HUES6 (cell line): ENCODE measurements around the gene HOXA13.
A peak's percentile ranks its signal among the peaks of the same experiment; 100 is the strongest.

Experiments
- H3K27ac ChIP-seq: 2 replicates; pipeline ENCODE4 v1.7.0; 2013; ENCODE audit warnings: low read depth, mild to moderate bottlenecking, low read length, inconsistent platforms
- H3K27me3 ChIP-seq: 2 replicates; pipeline ENCODE4 v1.6.1; 2013; ENCODE audit warnings: low read length; ENCODE audit not compliant: control insufficient read depth, insufficient read depth
- H3K36me3 ChIP-seq: 2 replicates; pipeline ENCODE4 v1.6.1; 2013; ENCODE audit warnings: low read length; ENCODE audit not compliant: control insufficient read depth, insufficient read depth
- H3K4me1 ChIP-seq: 2 replicates; pipeline ENCODE4 v1.6.1; 2013; ENCODE audit warnings: low read length; ENCODE audit not compliant: control insufficient read depth, insufficient read depth
- H3K4me3 ChIP-seq: 2 replicates; pipeline ENCODE4 v1.5.1; 2013; ENCODE audit warnings: low read depth, low read length
- H3K9ac ChIP-seq: one replicate; pipeline ENCODE4 v1.6.1; 2013; ENCODE audit warnings: mild to moderate bottlenecking, low read length
- H3K9me3 ChIP-seq: 2 replicates; pipeline ENCODE4 v1.6.1; 2013; ENCODE audit warnings: low read depth, low read length; ENCODE audit not compliant: control insufficient read depth, insufficient read depth

The HOXA13 gene

GRCh38 chr7:27243340-27244163, 43.7 kb upstream of the HOXA13 start:
- peaks cover 100% of the 10 kb centered on the region for H3K27me3 ChIP-seq
- H3K4me1 ChIP-seq = peaks cover 55% of the 10 kb centered on the region
- peak overlapping the region; percentile 46; the same call in 1 of the 2 replicates for H3K27ac ChIP-seq
- peak overlapping the region; percentile 57 for H3K4me3 ChIP-seq
- peak overlapping the region; percentile 91 for H3K9ac ChIP-seq
- no peaks in the 10 kb centered on the region for H3K36me3 ChIP-seq
- no peaks in the 10 kb centered on the region for H3K9me3 ChIP-seq

GRCh38 chr7:27242555-27243339, 42.9 kb upstream of the HOXA13 start, which contains the start of gene EVX1:
Gene EVX1 (plus strand): TSS chr7:27242802. CDS start chr7:27243031, 229 bp downstream.
- H3K9ac ChIP-seq = peak within 1 kb of the TSS; percentile 91
- peaks cover 63% of the 10 kb centered on the region for H3K4me1 ChIP-seq

GRCh38 chr7:27242154-27242553, 42.3 kb upstream of the HOXA13 start:
- H3K9ac ChIP-seq = peak overlapping the region; percentile 91
- H3K4me3 ChIP-seq = peak overlapping the region; percentile 57
- H3K36me3 ChIP-seq = no peaks in the 10 kb centered on the region
- peak overlapping the region; percentile 25; the same call in 1 of the 2 replicates for H3K27ac ChIP-seq
- peaks cover 100% of the 10 kb centered on the region for H3K27me3 ChIP-seq
- H3K9me3 ChIP-seq = no peaks in the 10 kb centered on the region
- peaks cover 68% of the 10 kb centered on the region for H3K4me1 ChIP-seq

More at GRCh38 chr7:27242555-27243339, 42.9 kb upstream of the HOXA13 start, which contains the start of gene EVX1:
- H3K27ac ChIP-seq = peak within 1 kb of the TSS; percentile 46; the same call in 1 of the 2 replicates
- peaks cover 100% of the 10 kb centered on the region for H3K27me3 ChIP-seq
- peak within 1 kb of the TSS; percentile 57 for H3K4me3 ChIP-seq
- H3K36me3 ChIP-seq = no peaks in the 10 kb centered on the region
- H3K9me3 ChIP-seq = no peaks in the 10 kb centered on the region

GRCh38 chr7:27241189-27242056, 41.5 kb upstream of the HOXA13 start:
- Histone ChIP-seq H3K9ac (peak overlapping the region; percentile 91), H3K4me1 (peaks cover 61% of the 10 kb centered on the region), H3K4me3 (peak overlapping the region; percentile 57; the same call in 1 of the 2 replicates), H3K9me3 (no peaks in the 10 kb centered on the region), H3K27me3 (peaks cover 100% of the 10 kb centered on the region), H3K27ac (no peak overlapping the region; the same call in 1 of the 2 replicates), H3K36me3 (no peaks in the 10 kb centered on the region)

GRCh38 chr7:27240015-27240731, 40.3 kb upstream of the HOXA13 start:
- Histone ChIP-seq H3K9me3 (no peaks in the 10 kb centered on the region), H3K4me1 (peaks cover 59% of the 10 kb centered on the region), H3K27ac (peak overlapping the region; percentile 12; the same call in 1 of the 2 replicates), H3K36me3 (no peaks in the 10 kb centered on the region), H3K4me3 (peak overlapping the region; percentile 57; the same call in 1 of the 2 replicates), H3K9ac (peak overlapping the region; percentile 91), H3K27me3 (peaks cover 100% of the 10 kb centered on the region)

- Histone ChIP-seq H3K27me3 (peaks cover 100% of the 10 kb centered on the region), H3K9me3 (no peaks in the 10 kb centered on the region), H3K4me3 (peak overlapping the region; percentile 57; the same call in 1 of the 2 replicates), H3K9ac (peak overlapping the region; percentile 91), H3K4me1 (peaks cover 52% of the 10 kb centered on the region), H3K27ac (peak overlapping the region; percentile 12; the same call in 1 of the 2 replicates), H3K36me3 (no peaks in the 10 kb centered on the region)
These were observed 39.6 kb upstream of the HOXA13 start for GRCh38 chr7:27239387-27240014.

- Histone ChIP-seq H3K27ac (no peak overlapping the region), H3K9me3 (no peaks in the 10 kb centered on the region), H3K9ac (peak overlapping the region; percentile 70), H3K4me1 (peaks cover 49% of the 10 kb centered on the region), H3K4me3 (peak overlapping the region; percentile 35; the same call in 1 of the 2 replicates), H3K36me3 (no peaks in the 10 kb centered on the region), H3K27me3 (peaks cover 100% of the 10 kb centered on the region)
These were observed 39.1 kb upstream of the HOXA13 start for GRCh38 chr7:27238979-27239386.

- Histone ChIP-seq H3K4me1 (peaks cover 48% of the 10 kb centered on the region), H3K9me3 (no peaks in the 10 kb centered on the region), H3K36me3 (no peaks in the 10 kb centered on the region), H3K4me3 (no peak overlapping the region), H3K9ac (peak overlapping the region; percentile 70), H3K27ac (no peak overlapping the region), H3K27me3 (peaks cover 100% of the 10 kb centered on the region)
These were observed 37.9 kb upstream of the HOXA13 start for GRCh38 chr7:27237735-27238334.
